Loucy (cell line): ENCODE data around the gene CEP164.
"Not testable (repeated sequence)": the region's sequence is repeated elsewhere in the genome, so short reads cannot be mapped to it uniquely, and the experiment has no call there.

ENCODE experiments used
- H2AFZ ChIP-seq: fragments of 200-600 bp; sonication (generic); 2 replicates; pipeline ENCODE4 v1.6.0; 2016; ENCODE audit warnings: antibody characterized with exemption, mild to moderate bottlenecking, low read length, moderate library complexity
- H3F3A ChIP-seq: fragments of 200-600 bp; 2 replicates; pipeline ENCODE4 v1.6.0; 2016; ENCODE audit warnings: antibody characterized with exemption, low read depth, mild to moderate bottlenecking
- H3K27me3 ChIP-seq: fragments of 200-600 bp; sonication (generic); 2 replicates; pipeline ENCODE4 v1.6.1; 2014; ENCODE audit warnings: low read length, mild to moderate bottlenecking; ENCODE audit not compliant: insufficient read depth, poor library complexity, severe bottlenecking
- H3K36me3 ChIP-seq: fragments of 200-600 bp; sonication (generic); 2 replicates; pipeline ENCODE4 v1.6.1; 2016; ENCODE audit warnings: low read length; ENCODE audit not compliant: insufficient read depth
- H3K4me1 ChIP-seq: fragments of 200-600 bp; sonication (generic); 2 replicates; pipeline ENCODE4 v1.5.1; 2014; ENCODE audit warnings: low read length, mild to moderate bottlenecking; ENCODE audit not compliant: insufficient read depth, poor library complexity, severe bottlenecking
- H3K4me2 ChIP-seq: fragments of 200-600 bp; sonication (generic); 2 replicates; pipeline ENCODE4 v1.6.0; 2014; ENCODE audit warnings: antibody characterized with exemption, low read length, low read depth, mild to moderate bottlenecking; ENCODE audit not compliant: poor library complexity, severe bottlenecking
- H3K4me3 ChIP-seq: fragments of 200-600 bp; sonication (generic); 2 replicates; pipeline ENCODE4 v1.5.1; 2014; ENCODE audit warnings: low read length, mild to moderate bottlenecking, mixed read lengths; ENCODE audit not compliant: poor library complexity, severe bottlenecking
- H3K79me2 ChIP-seq: fragments of 200-600 bp; sonication (generic); 2 replicates; pipeline ENCODE4 v1.6.1; 2014; ENCODE audit warnings: low read length; ENCODE audit not compliant: insufficient read depth
- H3K9ac ChIP-seq: fragments of 200-600 bp; sonication (generic); 2 replicates; pipeline ENCODE4 v1.6.0; 2014; ENCODE audit warnings: mild to moderate bottlenecking, low read depth, low read length, moderate library complexity; ENCODE audit not compliant: poor library complexity, severe bottlenecking
- H3K9me2 ChIP-seq: fragments of 200-600 bp; sonication (generic); replicated peaks from 2 replicates; pipeline ENCODE4 v1.6.1; 2016; ENCODE audit warnings: low read depth, low read length, mixed read lengths
- H3K9me3 ChIP-seq: fragments of 200-600 bp; sonication (generic); 2 replicates; pipeline ENCODE4 v1.6.1; 2014; ENCODE audit warnings: mild to moderate bottlenecking, antibody characterized with exemption, low read length, low read depth; ENCODE audit not compliant: insufficient read depth
- H4K20me1 ChIP-seq: fragments of 200-600 bp; sonication (generic); 2 replicates; pipeline ENCODE4 v1.6.0; 2014; ENCODE audit warnings: antibody characterized with exemption, low read length, mild to moderate bottlenecking; ENCODE audit not compliant: insufficient read depth, poor library complexity, severe bottlenecking
- EZH2phosphoT487 ChIP-seq: fragments of 200-600 bp; IDR thresholded peaks from 2 replicates; pipeline ENCODE4 v1.6.1; 2018; ENCODE audit warnings: antibody characterized with exemption, mild to moderate bottlenecking, moderate library complexity, borderline replicate concordance
- TF ChIP-seq, protein P1 (sequence below): fragments of 200-600 bp; sonication (generic); conservative IDR thresholded peaks from 2 replicates; pipeline ENCODE4 v1.5.1; 2014; ENCODE audit warnings: mild to moderate bottlenecking, antibody characterized with exemption, low read length

CEP164 gene

GRCh38 chr11:117396970-117397369 is 69.3 kb downstream of the CEP164 start:
- H3K4me3 ChIP-seq: no peak overlapping the region
- no peaks in the 10 kb centered on the region for H3K9me2 ChIP-seq
- H2AFZ ChIP-seq: no peak overlapping the region
- peaks cover 5% of the 10 kb centered on the region; the same call in 1 of the 2 replicates for H3K9me3 ChIP-seq
- H3F3A ChIP-seq: no peaks in the 10 kb centered on the region
- no peak overlapping the region for H3K9ac ChIP-seq
- H3K4me2 ChIP-seq: no peak overlapping the region
- H3K27me3 ChIP-seq: no peaks in the 10 kb centered on the region
- TF ChIP-seq, protein P1, sequence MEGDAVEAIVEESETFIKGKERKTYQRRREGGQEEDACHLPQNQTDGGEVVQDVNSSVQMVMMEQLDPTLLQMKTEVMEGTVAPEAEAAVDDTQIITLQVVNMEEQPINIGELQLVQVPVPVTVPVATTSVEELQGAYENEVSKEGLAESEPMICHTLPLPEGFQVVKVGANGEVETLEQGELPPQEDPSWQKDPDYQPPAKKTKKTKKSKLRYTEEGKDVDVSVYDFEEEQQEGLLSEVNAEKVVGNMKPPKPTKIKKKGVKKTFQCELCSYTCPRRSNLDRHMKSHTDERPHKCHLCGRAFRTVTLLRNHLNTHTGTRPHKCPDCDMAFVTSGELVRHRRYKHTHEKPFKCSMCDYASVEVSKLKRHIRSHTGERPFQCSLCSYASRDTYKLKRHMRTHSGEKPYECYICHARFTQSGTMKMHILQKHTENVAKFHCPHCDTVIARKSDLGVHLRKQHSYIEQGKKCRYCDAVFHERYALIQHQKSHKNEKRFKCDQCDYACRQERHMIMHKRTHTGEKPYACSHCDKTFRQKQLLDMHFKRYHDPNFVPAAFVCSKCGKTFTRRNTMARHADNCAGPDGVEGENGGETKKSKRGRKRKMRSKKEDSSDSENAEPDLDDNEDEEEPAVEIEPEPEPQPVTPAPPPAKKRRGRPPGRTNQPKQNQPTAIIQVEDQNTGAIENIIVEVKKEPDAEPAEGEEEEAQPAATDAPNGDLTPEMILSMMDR: no peak
- H3K36me3 ChIP-seq: no peaks in the 10 kb centered on the region
- H3K4me1 ChIP-seq: no peaks in the 10 kb centered on the region
- H4K20me1 ChIP-seq: no peaks in the 10 kb centered on the region
- no peaks in the 10 kb centered on the region for H3K79me2 ChIP-seq

DNA sequence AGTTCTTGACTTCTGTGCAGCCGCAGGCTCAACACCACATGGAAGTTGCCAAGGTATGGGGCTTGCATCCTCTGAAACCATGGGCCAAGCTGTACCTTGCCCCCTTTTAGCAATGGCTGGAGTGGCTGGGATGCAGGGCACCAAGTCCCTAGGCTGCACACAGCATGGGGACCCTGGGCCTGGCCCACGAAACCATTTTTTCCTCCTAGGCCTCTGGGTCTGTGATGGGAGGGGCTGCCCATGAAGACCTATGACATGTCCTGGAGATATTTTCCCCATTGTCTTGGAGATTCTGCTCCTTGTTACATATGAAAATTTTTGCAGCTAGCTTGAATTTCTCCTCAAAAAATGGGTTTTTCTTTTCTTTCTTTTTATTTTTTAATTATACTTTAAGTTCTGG is 71.0 kb downstream of the CEP164 start:
- not testable (repeated sequence) for H3K9me3 ChIP-seq, H3K4me2 ChIP-seq, H3K27me3 ChIP-seq, H3K36me3 ChIP-seq, H3K79me2 ChIP-seq, H3K4me3 ChIP-seq, H3K4me1 ChIP-seq, H3F3A ChIP-seq, H3K9me2 ChIP-seq, H2AFZ ChIP-seq, H4K20me1 ChIP-seq, H3K9ac ChIP-seq

GRCh38 chr11:117399100-117399840 is 71.6 kb downstream of the CEP164 start:
- H2AFZ ChIP-seq, H3K27me3 ChIP-seq, H3K4me3 ChIP-seq, H3F3A ChIP-seq, H4K20me1 ChIP-seq, H3K9ac ChIP-seq, H3K9me3 ChIP-seq, H3K9me2 ChIP-seq, H3K79me2 ChIP-seq, H3K4me2 ChIP-seq, H3K4me1 ChIP-seq, H3K36me3 ChIP-seq: not testable (repeated sequence)

DNA sequence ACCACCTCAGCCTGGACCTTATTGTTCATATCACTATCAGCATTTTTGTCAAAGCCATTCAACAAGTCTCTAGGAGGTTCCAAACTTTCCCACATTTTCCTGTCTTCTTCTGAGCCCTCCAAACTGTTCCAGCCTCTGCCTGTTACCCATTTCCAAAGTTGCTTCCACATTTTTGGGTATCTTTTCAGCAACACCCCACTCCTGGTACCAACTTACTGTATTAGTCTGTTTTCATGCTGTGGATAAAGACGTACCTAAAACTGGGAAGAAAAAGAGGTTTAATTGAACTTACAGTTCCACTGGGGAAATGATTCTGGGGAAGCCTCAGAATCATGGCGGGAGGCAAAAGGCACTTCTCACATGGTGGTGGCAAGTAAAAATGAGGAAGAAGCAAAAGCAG is 78.2 kb downstream of the CEP164 start:
- not testable (repeated sequence) for H3K9ac ChIP-seq, H3K36me3 ChIP-seq, H3F3A ChIP-seq, H3K4me3 ChIP-seq, H3K4me1 ChIP-seq, H4K20me1 ChIP-seq, H3K4me2 ChIP-seq, H3K27me3 ChIP-seq, H3K79me2 ChIP-seq, H2AFZ ChIP-seq, H3K9me3 ChIP-seq, H3K9me2 ChIP-seq

GRCh38 chr11:117407016-117407415 is 79.4 kb downstream of the CEP164 start:
- Histone ChIP-seq H3K4me3 (no peak overlapping the region), H3K4me2 (no peak overlapping the region), H3K4me1 (no peaks in the 10 kb centered on the region), H3K27me3 (no peaks in the 10 kb centered on the region), H3K36me3 (no peaks in the 10 kb centered on the region), H3F3A (no peaks in the 10 kb centered on the region), H3K9ac (no peak overlapping the region), H3K79me2 (no peaks in the 10 kb centered on the region), H3K9me3 (peaks cover 7% of the 10 kb centered on the region; the same call in 1 of the 2 replicates), H2AFZ (no peak overlapping the region), H3K9me2 (no peaks in the 10 kb centered on the region), H4K20me1 (no peaks in the 10 kb centered on the region)
- TF ChIP-seq, protein P1: no peak
- no peak for TF ChIP-seq EZH2phosphoT487
